NCI-H510A treated with DMSO at 0.1 percent for 48 hours (cell line): Measurements from ENCODE around the gene BIRC2.
"Not testable (repeated sequence)": the region's sequence is repeated elsewhere in the genome, so short reads cannot be mapped to it uniquely, and the experiment has no call there.

Source experiments
- DNase-seq: peaks from one replicate; lab custom pipeline; 2025; lab: John Stamatoyannopoulos, UW

Gene BIRC2

GRCh38 chr11:102323542-102324251 lies 23.3 kb upstream of the BIRC2 start:
- DNase-seq: no peak

GRCh38 chr11:102325088-102325487 lies 21.9 kb upstream of the BIRC2 start:
- no peak for DNase-seq

GRCh38 chr11:102328748-102329147 lies 18.3 kb upstream of the BIRC2 start:
- DNase-seq: no peak

GRCh38 chr11:102330231-102330630 lies 16.8 kb upstream of the BIRC2 start:
- no peak for DNase-seq

- no peak for DNase-seq
These were observed 15.7 kb upstream of the BIRC2 start for GRCh38 chr11:102331341-102331740.

GRCh38 chr11:102332611-102332994 lies 14.4 kb upstream of the BIRC2 start:
- no peak for DNase-seq

GRCh38 chr11:102338479-102339010 lies 8.5 kb upstream of the BIRC2 start:
- DNase-seq: no peak

GRCh38 chr11:102341311-102341710 lies 5.7 kb upstream of the BIRC2 start:
- not testable (repeated sequence) for DNase-seq

GRCh38 chr11:102341844-102342318 lies 5.1 kb upstream of the BIRC2 start:
- DNase-seq: peak; percentile 72

- no peak for DNase-seq
These were observed 3.2 kb upstream of the BIRC2 start for GRCh38 chr11:102343809-102344208.

GRCh38 chr11:102345904-102346303 lies 1.1 kb upstream of the BIRC2 start:
- DNase-seq: no peak

GRCh38 chr11:102346456-102346747 lies 612 bp upstream of the BIRC2 start:
- peak; percentile 55 for DNase-seq

GRCh38 chr11:102347462-102348370 lies 702 bp downstream of the BIRC2 start:
- peak; percentile 44 for DNase-seq

GRCh38 chr11:102357116-102357515 lies 10.1 kb downstream of the BIRC2 start:
- no peak for DNase-seq

- no peak for DNase-seq
These were observed 12.4 kb downstream of the BIRC2 start for GRCh38 chr11:102359372-102359771.

- no peak for DNase-seq
These were observed 13.7 kb downstream of the BIRC2 start for GRCh38 chr11:102360681-102361080.

- DNase-seq: no peak
These were observed 14.3 kb downstream of the BIRC2 start for GRCh38 chr11:102361086-102362031.

- DNase-seq: no peak
These were observed 18.0 kb downstream of the BIRC2 start for GRCh38 chr11:102364991-102365390.

- DNase-seq: no peak
These were observed 20.4 kb downstream of the BIRC2 start for GRCh38 chr11:102367364-102367763.

- no peak for DNase-seq
These were observed 21.5 kb downstream of the BIRC2 start for GRCh38 chr11:102368472-102368871.

- DNase-seq: not testable (repeated sequence)
These were observed 27.8 kb downstream of the BIRC2 start for GRCh38 chr11:102374633-102375424.
